OCI-LY7 (cell line): ENCODE results near the gene FLVCR2. TPM values are rescaled to one million over a fixed set of nuclear protein-coding genes. Genes with fewer than 3 reads are reported as not detected.
A peak's percentile ranks its signal among the peaks of the same experiment; 100 is the strongest.

Experiments
- BruUV-seq: library from RNA; stranded (reverse); fragments of 400-500 nt; replicated peaks from 2 replicates; lab custom pipeline; 2021; lab: Mats Ljungman, UMichigan
- CTCF ChIA-PET: fragments of 300-600 bp; sonication (Branson Sonifier 250); formaldehyde crosslinking; loops from one replicate; lab custom pipeline; 2022; ENCODE audit warnings: antibody characterized with exemption; ENCODE audit not compliant: unreplicated experiment; lab: Charles Lee
- POLR2A ChIA-PET: fragments of 300-600 bp; sonication (Branson Sonifier 250); formaldehyde crosslinking; loops from one replicate; lab custom pipeline; 2022; ENCODE audit warnings: antibody characterized with exemption; lab: Charles Lee
- DNase-seq: peaks from one replicate; pipeline ENCODE4 v3.0.0-alpha.2; 2015; ENCODE audit warnings: low spot score
- H2AFZ ChIP-seq: fragments of 200-600 bp; sonication (generic), shearing (Covaris generic); 2 replicates; pipeline ENCODE4 v1.6.1; 2014; ENCODE audit warnings: mild to moderate bottlenecking, antibody characterized with exemption, low read length, moderate library complexity
- H3K27ac ChIP-seq: fragments of 200-600 bp; sonication (generic); 2 replicates; pipeline ENCODE4 v1.5.1; 2014; ENCODE audit warnings: mixed run types, low read depth, mild to moderate bottlenecking, moderate library complexity, low read length, inconsistent platforms; ENCODE audit not compliant: poor library complexity, severe bottlenecking
- H3K36me3 ChIP-seq: fragments of 200-600 bp; sonication (generic); 2 replicates; pipeline ENCODE4 v1.6.1; 2014; ENCODE audit warnings: mild to moderate bottlenecking, antibody characterized with exemption, low read length, moderate library complexity, mixed read lengths; ENCODE audit not compliant: insufficient read depth
- H3K4me1 ChIP-seq: fragments of 200-600 bp; sonication (generic); 2 replicates; pipeline ENCODE4 v1.5.1; 2014; ENCODE audit warnings: mild to moderate bottlenecking, low read length; ENCODE audit not compliant: insufficient read depth, poor library complexity, severe bottlenecking
- H3K4me2 ChIP-seq: fragments of 200-600 bp; sonication (generic); 2 replicates; pipeline ENCODE4 v1.6.1; 2014; ENCODE audit warnings: mild to moderate bottlenecking, low read length
- H3K4me3 ChIP-seq: fragments of 200-600 bp; sonication (generic); 2 replicates; pipeline ENCODE4 v1.5.1; 2014; ENCODE audit warnings: mild to moderate bottlenecking, low read depth, low read length; ENCODE audit not compliant: poor library complexity, severe bottlenecking
- H3K79me2 ChIP-seq: fragments of 200-600 bp; sonication (generic); 2 replicates; pipeline ENCODE4 v1.6.1; 2016; ENCODE audit warnings: low read depth, mild to moderate bottlenecking, low read length, moderate library complexity, mixed read lengths; ENCODE audit not compliant: insufficient read depth
- H3K9me2 ChIP-seq: fragments of 200-600 bp; sonication (generic); 2 replicates; pipeline ENCODE4 v1.6.1; 2016; ENCODE audit warnings: mild to moderate bottlenecking, low read length, mixed read lengths; ENCODE audit not compliant: insufficient read depth
- H3K9me3 ChIP-seq: fragments of 200-600 bp; sonication (generic); 2 replicates; pipeline ENCODE4 v1.6.1; 2014; ENCODE audit warnings: mild to moderate bottlenecking, mixed run types, low read length, mixed read lengths
- H4K20me1 ChIP-seq: fragments of 200-600 bp; sonication (generic); 2 replicates; pipeline ENCODE4 v1.6.1; 2014; ENCODE audit warnings: mild to moderate bottlenecking, antibody characterized with exemption, low read length, moderate library complexity, mixed read lengths; ENCODE audit not compliant: insufficient read depth
- CTCF ChIP-seq: fragments of 200-600 bp; sonication (generic); conservative IDR thresholded peaks from 2 replicates; pipeline ENCODE4 v1.5.1; 2014; ENCODE audit warnings: mild to moderate bottlenecking, antibody characterized with exemption, low read length, moderate library complexity, mixed read lengths
- EZH2phosphoT487 ChIP-seq: fragments of 200-600 bp; sonication (generic); IDR thresholded peaks from 2 replicates; pipeline ENCODE4 v1.6.1; 2018; ENCODE audit warnings: low read depth, borderline replicate concordance, mild to moderate bottlenecking, mixed run types, antibody characterized with exemption, low read length, moderate library complexity, mixed read lengths
- intact Hi-C: fragments of 100-400 bp; cut with micrococcal nuclease; formaldehyde crosslinking; loops from one replicate; pipeline ENCODE4 v1.10.0; 2022; ENCODE audit not compliant: unreplicated experiment
- total RNA-seq, 2 experiments: library from RNA; depleted of rRNA in 1 of 2; stranded (reverse); fragments of >200 nt in 1 of 2; shearing (Covaris generic) in 1 of 2; gene quantifications; 2 replicates each; pipeline ENCODE4 v1.2.3, GENCODE V29; 2014 to 2022

FLVCR2 gene
- total RNA-seq, 2 experiments from 2014 or later = not detected

DNA sequence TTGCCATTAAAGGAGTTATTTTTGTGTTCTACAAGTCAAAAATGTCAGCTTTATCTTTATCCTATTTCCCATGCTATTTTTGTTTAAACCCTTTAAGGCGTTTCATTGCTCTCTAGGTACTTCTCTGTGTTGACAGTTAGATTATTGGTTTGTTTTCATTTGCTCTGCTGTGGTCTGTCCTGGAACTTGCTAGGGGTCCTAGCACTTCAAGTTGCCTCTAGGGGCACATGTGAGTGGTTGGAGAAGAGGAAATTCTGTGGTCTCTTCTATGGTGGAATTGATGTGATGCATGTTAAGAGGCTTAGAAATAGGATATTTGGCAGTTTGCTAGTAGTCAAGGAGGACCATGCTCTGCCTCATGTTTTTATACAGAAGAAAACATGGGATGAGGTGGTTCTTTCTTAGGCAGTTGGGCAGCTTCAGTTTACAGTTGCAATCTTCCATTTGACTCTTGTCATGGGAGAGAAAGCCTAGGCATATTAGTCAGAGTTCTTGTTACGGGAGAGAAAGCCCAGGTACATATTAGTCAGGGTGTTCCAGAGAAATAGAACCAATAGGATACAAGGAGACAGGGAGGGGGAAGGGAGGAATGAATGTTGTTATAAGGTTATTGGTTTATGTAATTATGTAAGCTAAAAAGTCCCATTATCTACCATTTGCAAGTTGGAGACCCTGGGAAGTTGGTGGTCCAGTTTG is 97.0 kb downstream of the FLVCR2 start:
- Histone ChIP-seq H3K9me2 (no peaks in the 10 kb centered on the region), H3K4me1 (no peaks in the 10 kb centered on the region), H3K9me3 (no peaks in the 10 kb centered on the region), H3K79me2 (no peaks in the 10 kb centered on the region), H4K20me1 (0 out of 2 replicates have a peak, but pooled peaks cover 4% of the 10 kb centered on the region), H3K36me3 (peaks cover 41% of the 10 kb centered on the region), H3K4me3 (no peak overlapping the region), H3K4me2 (no peak overlapping the region), H2AFZ (no peak overlapping the region), H3K27ac (no peak overlapping the region)
- no TSS peak for BruUV-seq
- DNase-seq = peak; percentile 20
- TF ChIP-seq EZH2phosphoT487 (no peak), CTCF (peak; percentile 61)
- intact Hi-C loops = no loop called here
- ChIA-PET POLR2A (no interaction called here), CTCF (no interaction called here)

DNA sequence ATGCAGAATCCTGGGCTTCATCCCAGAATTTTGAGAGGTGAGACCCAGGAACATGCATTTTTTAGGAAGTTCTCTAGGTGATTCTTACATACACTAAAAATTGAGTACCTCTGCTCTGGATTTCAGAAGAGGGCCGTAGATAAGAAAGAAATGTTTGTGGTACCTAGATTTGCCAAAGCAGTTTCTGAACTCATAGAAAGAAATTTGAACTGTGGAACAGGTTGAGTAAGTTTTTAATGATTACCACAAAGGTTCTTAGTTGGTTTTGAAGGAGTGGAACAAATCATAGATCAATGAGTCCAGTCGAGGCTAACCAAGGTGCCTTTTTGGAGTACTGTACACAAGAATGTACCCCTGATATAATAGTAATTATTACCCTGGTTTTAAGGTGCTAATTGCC is 107.5 kb downstream of the FLVCR2 start:
- Histone ChIP-seq H3K4me1 (no peaks in the 10 kb centered on the region), H2AFZ (no peak overlapping the region), H3K9me3 (no peaks in the 10 kb centered on the region), H3K4me3 (no peak overlapping the region), H3K27ac (no peak overlapping the region), H3K9me2 (no peaks in the 10 kb centered on the region), H4K20me1 (no peaks in the 10 kb centered on the region), H3K79me2 (no peaks in the 10 kb centered on the region), H3K36me3 (peaks cover 53% of the 10 kb centered on the region), H3K4me2 (no peak overlapping the region)
- TF ChIP-seq CTCF (no peak), EZH2phosphoT487 (no peak)
- ChIA-PET POLR2A (interaction anchor here (0.6 to 0.7 kb wide), 2 partner anchors 158 to 273 kb away, joined by 3 to 6 read pairs; no protein-coding TSS in a partner anchor), CTCF (no interaction called here)
- intact Hi-C loops = no loop called here
- DNase-seq = no peak
- no TSS peak for BruUV-seq

DNA sequence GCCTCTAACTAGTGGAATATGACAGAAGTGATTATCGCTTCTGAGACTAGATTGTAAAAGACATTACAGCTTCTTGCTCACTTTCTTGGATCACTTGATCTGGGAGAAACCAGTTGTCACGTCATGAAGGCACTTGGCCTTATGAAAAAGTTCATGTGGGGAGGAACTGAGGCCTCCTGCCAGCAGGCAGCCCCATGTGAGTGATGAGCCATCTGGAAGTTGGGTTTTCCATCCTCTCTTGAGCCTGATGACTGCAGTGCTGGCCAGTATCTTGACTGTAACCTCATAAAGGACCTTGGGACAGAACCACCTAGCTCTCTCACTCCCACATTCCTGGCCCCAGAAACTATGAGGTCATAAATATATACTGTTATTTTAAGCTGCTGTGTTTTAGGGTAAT is 110.6 kb downstream of the FLVCR2 start:
- no TSS peak for BruUV-seq
- CTCF ChIA-PET = no interaction called here
- no peak overlapping the region for H3K4me2 ChIP-seq
- POLR2A ChIA-PET = no interaction called here
- peaks cover 59% of the 10 kb centered on the region for H3K36me3 ChIP-seq
- no peaks in the 10 kb centered on the region for H3K9me2 ChIP-seq
- intact Hi-C loops = no loop called here
- DNase-seq = no peak
- H3K4me3 ChIP-seq = no peak overlapping the region
- no peak overlapping the region for H2AFZ ChIP-seq
- H3K9me3 ChIP-seq = no peaks in the 10 kb centered on the region
- H4K20me1 ChIP-seq = no peaks in the 10 kb centered on the region
- H3K4me1 ChIP-seq = no peaks in the 10 kb centered on the region
- no peak overlapping the region for H3K27ac ChIP-seq
- no peak for TF ChIP-seq EZH2phosphoT487
- H3K79me2 ChIP-seq = no peaks in the 10 kb centered on the region
